Tibial artery (tissue), 4 donors: Measurements from ENCODE around the gene MPP7.

Experiments used
- DNase-seq, 2 donors: peaks; one replicate each; pipeline ENCODE4 v3.0.0-alpha.2; 2019
- H3K27ac ChIP-seq, 2 donors: fragments of 200-600 bp; sonication (generic) in 1 of 2; 1 replicate in 1 of 2; 2 replicates in 1 of 2; pipeline ENCODE4 v1.5.1; 2018 to 2019; ENCODE audit warnings: mild to moderate bottlenecking in 1 of 2
- H3K27me3 ChIP-seq, 2 donors: fragments of 200-600 bp; sonication (generic) in 1 of 2; one replicate each; pipeline versions ENCODE4 v1.5.1 to v1.6.0; 2016 to 2019
- H3K36me3 ChIP-seq, 3 donors: fragments of 200-600 bp; sonication (generic) in 2 of 3; one replicate each; pipeline ENCODE4 v1.5.1; 2016 to 2019; ENCODE audit warnings: mild to moderate bottlenecking in 2 of 3
- H3K4me1 ChIP-seq, 4 donors: fragments of 200-600 bp; sonication (generic) in 2 of 4; 1 replicate in 3 of 4; 2 replicates in 1 of 4; pipeline ENCODE4 v1.5.1; 2016 to 2019
- H3K4me3 ChIP-seq, 2 donors: fragments of 200-600 bp; sonication (generic) in 1 of 2; 1 replicate in 1 of 2; 2 replicates in 1 of 2; pipeline ENCODE4 v1.5.1; 2018 to 2019; ENCODE audit warnings: mild to moderate bottlenecking in 2 of 2
- H3K9me3 ChIP-seq, 3 donors: fragments of 200-600 bp; sonication (generic) in 1 of 3; one replicate each; pipeline ENCODE4 v1.5.1; 2016 to 2019
- CTCF ChIP-seq, 2 experiments: fragments of 200-600 bp in 1 of 2; fragments of 450-650 bp in 1 of 2; IDR thresholded peaks; one replicate each; pipeline ENCODE4 v1.5.1; 2017 to 2019; ENCODE audit warnings: antibody characterized with exemption in 2 of 2, mild to moderate bottlenecking in 1 of 2, moderate library complexity in 1 of 2
- intact Hi-C: fragments of 100-400 bp; cut with DNase I; formaldehyde crosslinking; loops from one replicate; pipeline ENCODE4 v1.15.0; 2023; ENCODE audit warnings: low total_unique reads

Gene MPP7

GRCh38 chr10:28274475-28274874 is 28.4 kb downstream of the MPP7 start:
- no peak for TF ChIP-seq CTCF (IDR thresholded peaks at IDR 0.05)
- Histone ChIP-seq H3K4me1 (peaks cover 0 to 67% (median 14%) of the 10 kb centered on the region in 4 donors), H3K9me3 (no peaks in the 10 kb centered on the region)

GRCh38 chr10:28273343-28273742 is 29.5 kb downstream of the MPP7 start:
- no peaks in the 10 kb centered on the region for H3K9me3 ChIP-seq
- no peaks in the 10 kb centered on the region for H3K27me3 ChIP-seq
- no peak for DNase-seq
- H3K36me3 ChIP-seq: no peaks in the 10 kb centered on the region
- no peak for TF ChIP-seq CTCF (IDR thresholded peaks at IDR 0.05)
- H3K4me1 ChIP-seq: peaks cover 0 to 56% (median 8%) of the 10 kb centered on the region in 4 donors
- no peak overlapping the region for H3K4me3 ChIP-seq
- intact Hi-C loops: no loop called here
- H3K27ac ChIP-seq: peak overlapping the region; percentile 48 to 58

More at GRCh38 chr10:28274475-28274874, 28.4 kb downstream of the MPP7 start:
- Histone ChIP-seq H3K27me3 (no peaks in the 10 kb centered on the region), H3K36me3 (no peaks in the 10 kb centered on the region), H3K27ac (peak overlapping the region; percentile 48 to 58), H3K4me3 (no peak overlapping the region)
- DNase-seq: no peak
- intact Hi-C loops: no loop called here

- Histone ChIP-seq H3K27ac (no peak overlapping the region), H3K9me3 (no peaks in the 10 kb centered on the region), H3K36me3 (no peaks in the 10 kb centered on the region), H3K4me1 (peaks cover 0 to 41% (median 3%) of the 10 kb centered on the region in 4 donors), H3K4me3 (no peak overlapping the region), H3K27me3 (no peaks in the 10 kb centered on the region)
- intact Hi-C loops: no loop called here
- TF ChIP-seq CTCF (IDR thresholded peaks at IDR 0.05): no peak
- no peak for DNase-seq
Measured at GRCh38 chr10:28269842-28270456, 32.9 kb downstream of the MPP7 start.

- Histone ChIP-seq H3K4me3 (no peak overlapping the region), H3K36me3 (no peaks in the 10 kb centered on the region), H3K4me1 (peaks cover 0 to 53% (median 12%) of the 10 kb centered on the region in 4 donors), H3K9me3 (no peaks in the 10 kb centered on the region), H3K27me3 (no peaks in the 10 kb centered on the region), H3K27ac (no peak overlapping the region)
- no peak for TF ChIP-seq CTCF (IDR thresholded peaks at IDR 0.05)
- intact Hi-C loops: no loop called here
- no peak for DNase-seq
Measured at GRCh38 chr10:28266449-28267224, 36.2 kb downstream of the MPP7 start.

- Histone ChIP-seq H3K9me3 (no peaks in the 10 kb centered on the region), H3K36me3 (no peaks in the 10 kb centered on the region), H3K27me3 (no peaks in the 10 kb centered on the region), H3K4me3 (peak overlapping the region in 1 of 2 donors; percentile 35), H3K4me1 (peaks cover 0 to 63% (median 16%) of the 10 kb centered on the region in 4 donors), H3K27ac (peak overlapping the region; percentile 26 to 42)
- intact Hi-C loops: no loop called here
- no peak for TF ChIP-seq CTCF (IDR thresholded peaks at IDR 0.05)
- no peak for DNase-seq
Measured at GRCh38 chr10:28263136-28263857, 39.6 kb downstream of the MPP7 start.
